Measurements from ENCODE around the gene TRIM67.

TRIM67 gene

DNA sequence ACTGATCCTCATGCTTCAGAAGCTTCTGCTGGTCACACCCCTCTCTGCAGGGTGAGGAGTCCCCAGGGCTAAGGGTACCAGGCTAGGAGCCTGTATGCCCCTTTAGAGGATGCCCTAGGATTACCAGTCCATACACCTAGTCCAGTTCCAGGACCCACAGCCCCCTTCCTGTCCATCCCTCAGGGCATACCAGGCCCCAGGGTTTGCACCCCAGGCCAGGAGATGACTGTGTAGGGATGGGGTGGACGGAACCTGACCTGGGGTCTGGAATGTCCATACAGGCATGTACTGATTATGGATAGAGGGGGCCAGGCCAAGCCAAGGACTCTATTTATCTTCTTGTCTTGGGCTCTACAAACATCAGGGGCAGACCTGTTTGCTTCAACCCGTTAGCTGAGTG lies 34.9 kb downstream of the TRIM67 start:
- DNase-seq: no peak
- H3K36me3 ChIP-seq: no peaks in the 10 kb centered on the region; the same call in 1 of the 2 replicates
- H3K4me3 ChIP-seq (ENCODE audit: low read depth, low read length): no peak overlapping the region
- H3K4me1 ChIP-seq: peaks cover 22% of the 10 kb centered on the region
- H3K27me3 ChIP-seq: no peaks in the 10 kb centered on the region
- TF ChIP-seq, protein P1, sequence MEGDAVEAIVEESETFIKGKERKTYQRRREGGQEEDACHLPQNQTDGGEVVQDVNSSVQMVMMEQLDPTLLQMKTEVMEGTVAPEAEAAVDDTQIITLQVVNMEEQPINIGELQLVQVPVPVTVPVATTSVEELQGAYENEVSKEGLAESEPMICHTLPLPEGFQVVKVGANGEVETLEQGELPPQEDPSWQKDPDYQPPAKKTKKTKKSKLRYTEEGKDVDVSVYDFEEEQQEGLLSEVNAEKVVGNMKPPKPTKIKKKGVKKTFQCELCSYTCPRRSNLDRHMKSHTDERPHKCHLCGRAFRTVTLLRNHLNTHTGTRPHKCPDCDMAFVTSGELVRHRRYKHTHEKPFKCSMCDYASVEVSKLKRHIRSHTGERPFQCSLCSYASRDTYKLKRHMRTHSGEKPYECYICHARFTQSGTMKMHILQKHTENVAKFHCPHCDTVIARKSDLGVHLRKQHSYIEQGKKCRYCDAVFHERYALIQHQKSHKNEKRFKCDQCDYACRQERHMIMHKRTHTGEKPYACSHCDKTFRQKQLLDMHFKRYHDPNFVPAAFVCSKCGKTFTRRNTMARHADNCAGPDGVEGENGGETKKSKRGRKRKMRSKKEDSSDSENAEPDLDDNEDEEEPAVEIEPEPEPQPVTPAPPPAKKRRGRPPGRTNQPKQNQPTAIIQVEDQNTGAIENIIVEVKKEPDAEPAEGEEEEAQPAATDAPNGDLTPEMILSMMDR (IDR thresholded peaks at IDR 0.05; ENCODE audit: low read depth, low read length): no peak
- no peaks in the 10 kb centered on the region for H3K9me3 ChIP-seq

DNA sequence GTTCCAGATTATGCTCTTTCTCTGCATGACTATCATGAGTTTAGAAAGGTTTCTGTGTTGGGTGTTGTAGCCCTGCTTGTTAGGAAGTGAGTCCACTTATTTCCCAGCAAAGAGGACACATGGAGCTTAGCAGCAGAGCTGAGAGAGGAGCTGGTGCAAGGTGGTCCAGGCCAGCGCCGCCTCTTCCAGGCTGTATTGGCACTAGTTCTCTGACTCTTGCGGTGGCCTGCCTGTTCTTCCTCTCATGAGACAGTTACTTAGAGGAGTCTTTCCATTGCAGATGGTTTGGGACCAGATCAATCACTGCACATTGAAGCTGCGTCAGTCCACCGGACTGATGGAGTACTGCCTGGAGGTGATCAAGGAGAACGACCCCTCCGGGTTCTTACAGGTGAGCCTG lies 38.0 kb downstream of the TRIM67 start:
- Histone ChIP-seq H3K36me3 (no peaks in the 10 kb centered on the region), H3K9me3 (no peaks in the 10 kb centered on the region), H3K27me3 (no peaks in the 10 kb centered on the region), H3K4me3 (ENCODE audit: low read depth, low read length) (no peak overlapping the region), H3K4me1 (peaks cover 13% of the 10 kb centered on the region)
- DNase-seq: no peak
- TF ChIP-seq, protein P1 (IDR thresholded peaks at IDR 0.05; ENCODE audit: low read depth, low read length): no peak

DNA sequence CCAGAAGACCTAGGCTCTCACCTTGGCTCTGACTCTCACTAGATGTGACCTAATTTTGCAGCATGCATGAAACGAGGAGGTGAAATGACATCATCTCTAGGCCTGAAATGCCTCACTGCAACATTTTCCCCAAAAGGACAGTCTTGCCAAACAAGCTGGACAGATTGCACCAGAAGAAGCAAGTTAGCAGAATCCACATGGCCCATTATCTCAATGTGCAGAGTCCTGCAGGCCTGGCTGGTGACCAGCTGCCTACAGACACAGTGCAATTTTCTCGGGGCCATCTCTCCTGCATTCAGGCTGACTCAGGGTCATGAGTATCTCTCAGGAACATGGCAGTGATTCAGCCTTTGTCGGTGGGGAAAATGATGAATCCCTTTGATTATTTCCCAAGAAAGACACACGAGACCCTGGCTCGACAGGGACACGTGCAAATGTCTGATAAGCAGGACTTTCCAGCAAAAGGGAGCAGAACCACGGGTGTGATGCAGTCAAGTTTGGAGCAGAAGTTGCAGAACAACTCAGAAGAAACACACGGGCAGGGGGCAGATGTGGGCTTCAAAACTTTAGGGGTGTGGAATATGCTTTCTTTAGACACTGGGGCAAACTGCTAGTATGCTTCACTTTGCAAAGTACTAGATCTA lies 38.7 kb downstream of the TRIM67 start:
- TF ChIP-seq, protein P1 (IDR thresholded peaks at IDR 0.05; ENCODE audit: low read depth, low read length): no peak
- Histone ChIP-seq H3K27me3 (no peaks in the 10 kb centered on the region), H3K36me3 (no peaks in the 10 kb centered on the region), H3K9me3 (no peaks in the 10 kb centered on the region), H3K4me3 (ENCODE audit: low read depth, low read length) (no peak overlapping the region), H3K4me1 (peaks cover 13% of the 10 kb centered on the region)
- DNase-seq: peak; percentile 77

DNA sequence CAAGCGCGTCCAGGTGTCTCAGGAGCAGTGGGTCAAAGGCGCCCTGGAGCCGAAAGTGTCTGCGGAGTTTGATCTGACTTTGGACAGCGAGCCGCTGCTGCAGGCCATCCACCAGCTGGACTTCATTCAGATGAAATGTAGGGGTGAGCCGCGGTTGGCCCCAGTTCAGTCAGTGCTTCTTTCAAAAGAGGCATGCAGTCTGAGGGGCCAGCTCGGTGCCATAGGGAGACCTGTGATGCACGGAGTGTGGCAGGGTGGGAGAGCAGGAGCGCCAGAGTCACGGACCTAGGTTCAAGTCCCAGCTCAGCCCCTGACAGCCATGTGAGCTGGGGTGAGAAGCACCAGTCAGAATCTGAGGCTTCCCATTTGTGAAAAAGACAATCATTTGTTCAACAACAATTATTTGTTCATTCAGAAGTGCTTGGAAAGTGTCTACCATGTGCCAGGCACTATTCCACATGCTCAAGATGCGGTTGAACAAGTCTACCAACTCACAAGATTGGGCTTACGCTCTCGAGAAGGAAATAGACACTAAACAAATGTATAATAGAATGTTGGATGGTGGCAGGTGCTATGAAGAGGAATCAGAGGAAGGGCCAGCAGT lies 39.6 kb downstream of the TRIM67 start:
- peaks cover 13% of the 10 kb centered on the region for H3K4me1 ChIP-seq
- H3K27me3 ChIP-seq: no peaks in the 10 kb centered on the region
- DNase-seq: no peak
- H3K9me3 ChIP-seq: no peaks in the 10 kb centered on the region
- no peak overlapping the region for H3K4me3 ChIP-seq (ENCODE audit: low read depth, low read length)
- TF ChIP-seq, protein P1 (IDR thresholded peaks at IDR 0.05; ENCODE audit: low read depth, low read length): no peak
- no peaks in the 10 kb centered on the region for H3K36me3 ChIP-seq

DNA sequence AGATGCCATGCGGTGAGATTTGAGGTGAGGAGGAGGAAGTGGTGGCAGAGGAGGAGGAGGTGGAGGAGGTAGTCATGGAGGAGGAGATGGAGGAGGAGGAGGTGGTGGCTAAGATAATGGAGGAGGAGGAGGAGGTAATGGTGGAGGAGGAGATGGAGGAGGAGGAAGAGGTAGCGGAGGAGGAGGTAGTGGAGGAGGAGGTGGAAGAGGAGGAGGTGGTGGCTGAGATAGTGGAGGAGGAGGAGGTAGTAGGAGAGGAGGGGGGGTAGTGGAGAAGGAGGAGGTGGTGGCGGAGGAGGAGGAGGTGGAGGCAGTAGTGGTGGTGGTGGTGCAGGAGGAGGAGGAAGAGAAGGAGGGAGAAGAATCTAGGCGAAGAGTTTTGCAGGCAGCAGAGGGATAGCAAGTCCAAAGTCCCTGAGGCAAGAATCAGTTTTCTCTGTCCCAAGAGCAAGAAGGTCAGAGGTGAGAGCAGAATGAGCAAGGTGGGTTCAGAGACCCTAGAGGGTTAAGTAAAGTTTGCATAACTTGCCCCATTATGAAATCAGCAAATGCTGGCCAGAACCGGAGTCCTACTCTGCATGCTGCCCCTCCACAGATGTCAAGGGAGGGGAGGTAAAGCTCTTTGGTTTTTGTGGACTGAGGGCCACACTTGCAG lies 40.2 kb downstream of the TRIM67 start:
- Histone ChIP-seq H3K4me1 (peaks cover 13% of the 10 kb centered on the region), H3K9me3 (no peaks in the 10 kb centered on the region), H3K4me3 (ENCODE audit: low read depth, low read length) (no peak overlapping the region), H3K36me3 (no peaks in the 10 kb centered on the region), H3K27me3 (no peaks in the 10 kb centered on the region)
- TF ChIP-seq, protein P1 (IDR thresholded peaks at IDR 0.05; ENCODE audit: low read depth, low read length): no peak
- DNase-seq: no peak

Measured in BE2C (cell line).